Measurements from ENCODE around the gene PDZK1IP1.
"Not testable (repeated sequence)": the region's sequence is repeated elsewhere in the genome, so short reads cannot be mapped to it uniquely, and the experiment has no call there.

PDZK1IP1 gene

GRCh38 chr1:47198214-47198613 lies 8.4 kb upstream of the PDZK1IP1 start:
- in situ Hi-C loops (cut with MboI; ENCODE audit: low sequenced_read_pairs): no loop called here

GRCh38 chr1:47196622-47197021 lies 6.8 kb upstream of the PDZK1IP1 start:
- in situ Hi-C loops (cut with MboI; ENCODE audit: low sequenced_read_pairs): no loop called here

GRCh38 chr1:47195981-47196380 lies 6.1 kb upstream of the PDZK1IP1 start:
- in situ Hi-C loops (cut with MboI; ENCODE audit: low sequenced_read_pairs): not testable (repeated sequence)

- in situ Hi-C loops (cut with MboI; ENCODE audit: low sequenced_read_pairs): no loop called here
Measured at GRCh38 chr1:47194311-47194710, 4.5 kb upstream of the PDZK1IP1 start.

GRCh38 chr1:47193496-47193895 lies 3.7 kb upstream of the PDZK1IP1 start:
- in situ Hi-C loops (cut with MboI; ENCODE audit: low sequenced_read_pairs): not testable (repeated sequence)

GRCh38 chr1:47192458-47193384 lies 2.9 kb upstream of the PDZK1IP1 start:
- in situ Hi-C loops (cut with MboI; ENCODE audit: low sequenced_read_pairs): no loop called here

- in situ Hi-C loops (cut with MboI; ENCODE audit: low sequenced_read_pairs): no loop called here
Measured at GRCh38 chr1:47191940-47192457, 2.2 kb upstream of the PDZK1IP1 start.

- in situ Hi-C loops (cut with MboI; ENCODE audit: low sequenced_read_pairs): no loop called here
Measured at GRCh38 chr1:47190857-47191256, 1.0 kb upstream of the PDZK1IP1 start.

GRCh38 chr1:47190509-47190855 lies 646 bp upstream of the PDZK1IP1 start:
- in situ Hi-C loops (cut with MboI; ENCODE audit: low sequenced_read_pairs): no loop called here

GRCh38 chr1:47188791-47189785 lies 748 bp downstream of the PDZK1IP1 start:
- in situ Hi-C loops (cut with MboI; ENCODE audit: low sequenced_read_pairs): no loop called here

- in situ Hi-C loops (cut with MboI; ENCODE audit: low sequenced_read_pairs): no loop called here
Measured at GRCh38 chr1:47187926-47188250, 1.9 kb downstream of the PDZK1IP1 start.

GRCh38 chr1:47187231-47187925 lies 2.5 kb downstream of the PDZK1IP1 start:
- in situ Hi-C loops (cut with MboI; ENCODE audit: low sequenced_read_pairs): no loop called here

- in situ Hi-C loops (cut with MboI; ENCODE audit: low sequenced_read_pairs): no loop called here
Measured at GRCh38 chr1:47186267-47187185, 3.3 kb downstream of the PDZK1IP1 start.

- in situ Hi-C loops (cut with MboI; ENCODE audit: low sequenced_read_pairs): no loop called here
Measured at GRCh38 chr1:47184822-47185677, 4.8 kb downstream of the PDZK1IP1 start.

GRCh38 chr1:47184090-47184821 lies 5.6 kb downstream of the PDZK1IP1 start:
- in situ Hi-C loops (cut with MboI; ENCODE audit: low sequenced_read_pairs): no loop called here

- in situ Hi-C loops (cut with MboI; ENCODE audit: low sequenced_read_pairs): no loop called here
Measured at GRCh38 chr1:47183308-47184089, 6.3 kb downstream of the PDZK1IP1 start.

GRCh38 chr1:47182676-47183235 lies 7.1 kb downstream of the PDZK1IP1 start:
- in situ Hi-C loops (cut with MboI; ENCODE audit: low sequenced_read_pairs): no loop called here
